IMR-90 (cell line): Measurements from ENCODE around the gene P4HA2. TPM values are rescaled to one million over a fixed set of nuclear protein-coding genes. Genes with fewer than 3 reads are reported as not detected.

ENCODE experiments used
- ATAC-seq: fragments of 200-7000 bp; cut with Tn5 transposase; 2 replicates; pipeline ENCODE4 v1.9.1; 2020; ENCODE audit warnings: low read depth, mild to moderate bottlenecking, moderate library complexity
- BruUV-seq: library from RNA; stranded (reverse); fragments of 400-500 nt; replicated peaks from 2 replicates; lab custom pipeline; 2021; lab: Mats Ljungman, UMichigan
- CTCF ChIA-PET: fragments of 300-600 bp; formaldehyde crosslinking; extraction: SDS; loops from one replicate; lab custom pipeline; 2021; ENCODE audit warnings: antibody characterized with exemption; lab: Yijun Ruan, JAX
- POLR2A ChIA-PET: fragments of 300-600 bp; sonication (Branson Sonifier 250); formaldehyde crosslinking; loops from one replicate; lab custom pipeline; 2022; ENCODE audit warnings: antibody characterized with exemption; ENCODE audit not compliant: unreplicated experiment; lab: Charles Lee
- DNase-seq: peaks from one replicate; pipeline ENCODE4 v3.0.0; 2013
- H2AFZ ChIP-seq: replicated peaks from 2 replicates; pipeline ENCODE3; 2013; ENCODE audit warnings: low read length, mild to moderate bottlenecking; ENCODE audit not compliant: poor library complexity
- H2AK5ac ChIP-seq: 2 replicates; pipeline ENCODE4 v1.6.1; 2013; ENCODE audit warnings: low read depth, low read length, inconsistent platforms
- H2AK9ac ChIP-seq: replicated peaks from 2 replicates; pipeline ENCODE3; 2013; ENCODE audit warnings: mild to moderate bottlenecking, low read depth, low read length, moderate library complexity; ENCODE audit not compliant: poor library complexity
- H2BK120ac ChIP-seq: 2 replicates; pipeline ENCODE4 v1.6.1; 2013; ENCODE audit warnings: low read depth, low read length, inconsistent platforms
- H2BK15ac ChIP-seq: 3 replicates; pipeline ENCODE4 v1.6.1; 2013; ENCODE audit warnings: low read depth, low read length, inconsistent platforms
- H2BK20ac ChIP-seq: 2 replicates; pipeline ENCODE4 v1.6.1; 2013; ENCODE audit warnings: low read depth, mild to moderate bottlenecking, inconsistent platforms, low read length, moderate library complexity
- H2BK5ac ChIP-seq: 2 replicates; pipeline ENCODE4 v1.6.1; 2013; ENCODE audit warnings: mild to moderate bottlenecking, low read depth, low read length, inconsistent platforms; ENCODE audit not compliant: poor library complexity, severe bottlenecking
- H3K14ac ChIP-seq: replicated peaks from 2 replicates; pipeline ENCODE4 v1.6.1; 2013; ENCODE audit warnings: low read depth, low read length, inconsistent platforms
- H3K18ac ChIP-seq: 2 replicates; pipeline ENCODE4 v1.6.1; 2013; ENCODE audit warnings: low read depth, low read length, control low read depth
- H3K23ac ChIP-seq: 2 replicates; pipeline ENCODE4 v1.6.1; 2013; ENCODE audit warnings: low read depth, low read length, inconsistent platforms
- H3K27ac ChIP-seq: 2 replicates; pipeline ENCODE4 v1.5.1; 2013; ENCODE audit warnings: mild to moderate bottlenecking, control low read depth, low read length; ENCODE audit not compliant: insufficient read depth
- H3K27me3 ChIP-seq: 2 replicates; pipeline ENCODE4 v1.6.1; 2013; ENCODE audit warnings: low read length; ENCODE audit not compliant: control insufficient read depth, insufficient read depth
- H3K36me3 ChIP-seq: 2 replicates; pipeline ENCODE4 v1.6.1; 2013; ENCODE audit warnings: low read length, mixed read lengths; ENCODE audit not compliant: control insufficient read depth, insufficient read depth
- H3K4ac ChIP-seq: 2 replicates; pipeline ENCODE4 v1.6.1; 2013; ENCODE audit warnings: low read depth, low read length, inconsistent platforms
- H3K4me1 ChIP-seq: 2 replicates; pipeline ENCODE4 v1.6.1; 2013; ENCODE audit warnings: low read length, mixed read lengths; ENCODE audit not compliant: control insufficient read depth, insufficient read depth
- H3K4me2 ChIP-seq: 2 replicates; pipeline ENCODE4 v1.6.1; 2013; ENCODE audit warnings: low read depth, mild to moderate bottlenecking, control low read depth, low read length, moderate library complexity
- H3K4me3 ChIP-seq: 2 replicates; pipeline ENCODE4 v1.5.1; 2013; ENCODE audit warnings: low read depth, mild to moderate bottlenecking, control low read depth, low read length, moderate library complexity; ENCODE audit not compliant: insufficient read depth
- H3K56ac ChIP-seq: 2 replicates; pipeline ENCODE4 v1.6.1; 2013; ENCODE audit warnings: low read length, inconsistent platforms; ENCODE audit not compliant: insufficient read depth; ENCODE audit errors: extremely low read depth
- H3K79me1 ChIP-seq, 2 experiments: 2 replicates each; pipeline ENCODE4 v1.6.1; 2013; ENCODE audit warnings: low read length in 2 of 2, inconsistent platforms in 1 of 2, low read depth in 1 of 2
- H3K9ac ChIP-seq: 2 replicates; pipeline ENCODE4 v1.6.1; 2013; ENCODE audit warnings: low read depth, low read length, control low read depth
- H3K9me1 ChIP-seq: 2 replicates; pipeline ENCODE4 v1.6.1; 2013; ENCODE audit warnings: low read length, inconsistent platforms; ENCODE audit not compliant: insufficient read depth
- H3K9me3 ChIP-seq: 2 replicates; pipeline ENCODE4 v1.6.1; 2013; ENCODE audit warnings: low read length; ENCODE audit not compliant: control insufficient read depth, insufficient read depth
- H4K20me1 ChIP-seq: 2 replicates; pipeline ENCODE4 v1.6.1; 2013; ENCODE audit warnings: low read length, inconsistent platforms; ENCODE audit not compliant: insufficient read depth
- H4K5ac ChIP-seq: 2 replicates; pipeline ENCODE4 v1.6.1; 2013; ENCODE audit warnings: mild to moderate bottlenecking, low read depth, low read length, control low read depth
- H4K8ac ChIP-seq, 2 experiments: 2 replicates each; pipeline ENCODE4 v1.6.1; 2013; ENCODE audit warnings: low read depth in 2 of 2, low read length in 2 of 2, control low read depth in 1 of 2, inconsistent platforms in 1 of 2
- H4K91ac ChIP-seq: 2 replicates; pipeline ENCODE4 v1.6.1; 2013; ENCODE audit warnings: low read depth, low read length, inconsistent platforms; ENCODE audit not compliant: insufficient read depth
- BHLHE40 ChIP-seq: fragments of 150-350 bp; IDR thresholded peaks from 2 replicates; pipeline ENCODE4 v1.6.1; 2016; ENCODE audit warnings: mild to moderate bottlenecking, low read depth, low read length
- CEBPB ChIP-seq: IDR thresholded peaks from 2 replicates; pipeline ENCODE4 v1.6.1; 2012; ENCODE audit warnings: low read depth, low read length, improper control_type of control experiment
- CHD1 ChIP-seq: IDR thresholded peaks from 2 replicates; pipeline ENCODE4 v1.6.1; 2012; ENCODE audit warnings: low read depth, low read length, improper control_type of control experiment
- CTCF ChIP-seq: conservative IDR thresholded peaks from 2 replicates; pipeline ENCODE4 v1.5.1; 2012; ENCODE audit warnings: mild to moderate bottlenecking, low read depth, low read length, improper control_type of control experiment
- ELK1 ChIP-seq: fragments of 150-350 bp; IDR thresholded peaks from 2 replicates; pipeline ENCODE4 v1.6.1; 2016; ENCODE audit warnings: low read depth, mild to moderate bottlenecking, low read length, moderate library complexity, borderline replicate concordance
- MAFK ChIP-seq: IDR thresholded peaks from 2 replicates; pipeline ENCODE4 v1.6.1; 2012; ENCODE audit warnings: low read depth, low read length, improper control_type of control experiment
- MAZ ChIP-seq: IDR thresholded peaks from 2 replicates; pipeline ENCODE4 v1.6.1; 2012; ENCODE audit warnings: low read depth, mild to moderate bottlenecking, low read length, improper control_type of control experiment, moderate library complexity, borderline replicate concordance
- MXI1 ChIP-seq: IDR thresholded peaks from 2 replicates; pipeline ENCODE4 v1.6.1; 2012; ENCODE audit warnings: low read depth, mild to moderate bottlenecking, low read length, moderate library complexity, borderline replicate concordance
- NFE2L2 ChIP-seq: fragments of 150-350 bp; IDR thresholded peaks from 2 replicates; pipeline ENCODE4 v1.6.1; 2016; ENCODE audit warnings: low read depth, mild to moderate bottlenecking, low read length
- POLR2A ChIP-seq: IDR thresholded peaks from 2 replicates; pipeline ENCODE4 v1.6.1; 2012; ENCODE audit warnings: mild to moderate bottlenecking, low read depth, low read length
- RAD21 ChIP-seq: IDR thresholded peaks from 2 replicates; pipeline ENCODE4 v1.6.1; 2012; ENCODE audit warnings: low read length, improper control_type of control experiment
- RFX5 ChIP-seq: IDR thresholded peaks from 2 replicates; pipeline ENCODE4 v1.8.0; 2012; ENCODE audit warnings: low read depth, mild to moderate bottlenecking, low read length, moderate library complexity
- USF2 ChIP-seq: fragments of 150-350 bp; IDR thresholded peaks from 2 replicates; pipeline ENCODE4 v1.6.1; 2017; ENCODE audit warnings: mild to moderate bottlenecking, antibody characterized with exemption, low read length, low read depth
- WGBS, 2 experiments: methylation state at CpG; one replicate each; pipeline versions ENCODE4 v1.1.5 to v1.1.7; 2013; ENCODE audit warnings: missing lambda C conversion rate in 2 of 2; ENCODE audit not compliant: insufficient read length in 1 of 2; ENCODE audit errors: extremely low coverage in 2 of 2; 5-methylcytosine and 5-hydroxymethylcytosine counted together
- dilution Hi-C: fragments of 300-500 bp; cut with HindIII; formaldehyde crosslinking; loops from one replicate; pipeline ENCODE4 v1.14.3; 2018; ENCODE audit warnings: low sequenced_read_pairs; ENCODE audit not compliant: unreplicated experiment
- in situ Hi-C: fragments of 300-500 bp; cut with MboI; formaldehyde crosslinking; loops from 3 replicates; pipeline ENCODE4 v1.14.3; 2019; ENCODE audit warnings: low sequenced_read_pairs, inconsistent platforms, mixed read lengths
- intact Hi-C: fragments of 100-400 bp; cut with micrococcal nuclease; formaldehyde crosslinking; loops from 2 replicates; pipeline ENCODE4 v1.10.0; 2022
- polyA plus RNA-seq, 3 experiments: library from polyadenylated mRNA; depleted of rRNA; stranded (reverse); fragments of >200 nt; gene quantifications; 2 replicates each; pipeline ENCODE4 v1.2.3, GENCODE V29; 2012; ENCODE audit warnings: low replicate concordance in 1 of 3
- total RNA-seq: library from RNA; depleted of rRNA; stranded (reverse); fragments of >200 nt; gene quantifications from 2 replicates; pipeline ENCODE4 v1.2.3, GENCODE V29; 2012

P4HA2 gene
- total and polyA plus RNA-seq, 2 of the 4 experiments (the other 2 are of a cell fraction), result 186 to 225 TPM

GRCh38 chr5:132225165-132226032 is 2.3 kb downstream of the P4HA2 start:
- Histone ChIP-seq H3K27me3 (no peaks in the 10 kb centered on the region), H2BK5ac (peak overlapping the region; percentile 55), H2AK5ac (peak overlapping the region; percentile 72), H2BK15ac (peak overlapping the region; percentile 3; the same call in 1 of the 3 replicates), H4K91ac (peak overlapping the region; percentile 54), H3K9me3 (no peaks in the 10 kb centered on the region), H2BK20ac (peak overlapping the region; percentile 10; the same call in 1 of the 2 replicates), H3K4me2 (peak overlapping the region; percentile 64), H3K4me3 (no peak overlapping the region), H3K9me1 (peaks cover 39% of the 10 kb centered on the region), H3K4ac (peak overlapping the region; percentile 47), H3K4me1 (peaks cover 39% of the 10 kb centered on the region), H3K18ac (peak overlapping the region; percentile 33), H2BK120ac (peak overlapping the region; percentile 15), H3K14ac (peak overlapping the region; percentile 41), H4K8ac (peak overlapping the region; percentile 5 to 56; a peak in 3 of 4 replicates), H4K5ac (no peak overlapping the region; the same call in 1 of the 2 replicates), H3K36me3 (no peaks in the 10 kb centered on the region), H2AK9ac (peak overlapping the region; percentile 70), H3K79me1 (peaks cover 34 to 66% of the 10 kb centered on the region in 2 experiments), H2AFZ (peak overlapping the region; percentile 11), H3K23ac (peak overlapping the region; percentile 73), H3K56ac (no peak overlapping the region; the same call in 1 of the 2 replicates), H3K9ac (peak overlapping the region; percentile 15; the same call in 1 of the 2 replicates), H3K27ac (peak overlapping the region; percentile 54), H4K20me1 (peaks cover 49% of the 10 kb centered on the region)
- DNase-seq (peak; percentile 79), ATAC-seq (peak; percentile 18)
- in situ Hi-C loops, result no loop called here
- 52% methylated on average over 6 of the region's 13 CpGs; no CpG with 5 or more reads in 1 of the 2 experiments for WGBS, 2 experiments
- BruUV-seq, result no TSS peak
- ChIA-PET CTCF (interaction anchor here (0.8 to 1.5 kb wide), 5 partner anchors 13 to 163 kb away, joined by 3 to 5 read pairs (median 3); no protein-coding TSS in a partner anchor), POLR2A (no interaction called here)
- intact Hi-C loops, result no loop called here
- dilution Hi-C loops, result no loop called here
- no peak for TF ChIP-seq MAFK
- peak; percentile 36; the same call in 1 of the 2 replicates for TF ChIP-seq MAZ
- 0 out of 2 replicates have a peak, but pooled peaks have one; percentile 42 for TF ChIP-seq MXI1
- no peak for TF ChIP-seq ELK1
- TF ChIP-seq NFE2L2, result no peak
- no peak for TF ChIP-seq RAD21
- TF ChIP-seq POLR2A, result peak; percentile 61
- TF ChIP-seq USF2, result no peak
- TF ChIP-seq RFX5, result peak; percentile 66; the same call in 1 of the 2 replicates
- TF ChIP-seq CHD1, result 0 out of 2 replicates have a peak, but pooled peaks have one; percentile 19
- TF ChIP-seq CTCF, result no peak
- peak; percentile 74 for TF ChIP-seq CEBPB
- TF ChIP-seq BHLHE40, result 0 out of 2 replicates have a peak, but pooled peaks have one; percentile 38
